ENCODE measurements around the gene SLC35G4. TPM values are rescaled to one million over a fixed set of nuclear protein-coding genes. Genes with fewer than 3 reads are reported as not detected.

SLC35G4 gene
- total RNA-seq, 3 donors from 2014 or later (not counting 1 experiment from before 2014, with no cell fraction given): not detected

DNA sequence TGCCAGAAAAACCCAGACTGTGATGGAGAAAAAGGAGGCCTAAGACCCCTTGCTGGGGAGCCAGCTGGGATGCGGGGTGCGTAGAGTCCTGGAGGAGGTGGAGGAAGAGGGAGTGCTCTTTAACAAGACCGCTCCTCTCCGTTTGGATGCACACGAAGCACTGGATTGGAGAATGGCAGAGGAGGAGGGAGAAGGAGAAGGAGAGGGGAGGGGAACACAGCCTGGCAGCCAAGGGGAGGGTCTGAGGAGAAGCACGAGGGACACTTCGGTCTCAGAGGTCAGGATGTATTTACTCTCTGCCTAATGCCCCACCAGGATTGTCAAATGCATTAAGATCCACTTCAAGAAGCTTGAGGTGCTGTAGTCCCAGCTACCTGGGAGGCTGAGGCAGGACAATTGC lies 42.0 kb upstream of the SLC35G4 start:
- Mint-ChIP-seq H3K4me1 (no peaks in the 10 kb centered on the region), H3K9me3 (no peaks in the 10 kb centered on the region), H3K27me3 (ENCODE audit: low read depth in 2 of 2) (peaks cover 0 to 11% of the 10 kb centered on the region in 2 donors), H3K27ac (no peak overlapping the region), H3K36me3 (no peaks in the 10 kb centered on the region), H3K4me3 (no peak overlapping the region)
- no peaks in the 10 kb centered on the region for H3K27me3 ChIP-seq (ENCODE audit: control insufficient read depth, insufficient read depth, low read length)
- H3K27ac ChIP-seq (ENCODE audit: low read length): no peak overlapping the region
- no peak overlapping the region for H3K4me3 ChIP-seq (ENCODE audit: low read length)
- no peak for DNase-seq
- no peak for ATAC-seq
- WGBS (ENCODE audit: insufficient coverage): 88% methylated on average over 7 of the region's 7 CpGs
- no peaks in the 10 kb centered on the region for H3K4me1 ChIP-seq (ENCODE audit: control insufficient read depth, insufficient read depth, low read length)
- no peaks in the 10 kb centered on the region for H3K36me3 ChIP-seq (ENCODE audit: control insufficient read depth, insufficient read depth, low read length)
- TF ChIP-seq, protein P1, sequence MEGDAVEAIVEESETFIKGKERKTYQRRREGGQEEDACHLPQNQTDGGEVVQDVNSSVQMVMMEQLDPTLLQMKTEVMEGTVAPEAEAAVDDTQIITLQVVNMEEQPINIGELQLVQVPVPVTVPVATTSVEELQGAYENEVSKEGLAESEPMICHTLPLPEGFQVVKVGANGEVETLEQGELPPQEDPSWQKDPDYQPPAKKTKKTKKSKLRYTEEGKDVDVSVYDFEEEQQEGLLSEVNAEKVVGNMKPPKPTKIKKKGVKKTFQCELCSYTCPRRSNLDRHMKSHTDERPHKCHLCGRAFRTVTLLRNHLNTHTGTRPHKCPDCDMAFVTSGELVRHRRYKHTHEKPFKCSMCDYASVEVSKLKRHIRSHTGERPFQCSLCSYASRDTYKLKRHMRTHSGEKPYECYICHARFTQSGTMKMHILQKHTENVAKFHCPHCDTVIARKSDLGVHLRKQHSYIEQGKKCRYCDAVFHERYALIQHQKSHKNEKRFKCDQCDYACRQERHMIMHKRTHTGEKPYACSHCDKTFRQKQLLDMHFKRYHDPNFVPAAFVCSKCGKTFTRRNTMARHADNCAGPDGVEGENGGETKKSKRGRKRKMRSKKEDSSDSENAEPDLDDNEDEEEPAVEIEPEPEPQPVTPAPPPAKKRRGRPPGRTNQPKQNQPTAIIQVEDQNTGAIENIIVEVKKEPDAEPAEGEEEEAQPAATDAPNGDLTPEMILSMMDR (IDR thresholded peaks at IDR 0.05): no peak
- intact Hi-C loops (cut with micrococcal nuclease): no loop called here
- no peaks in the 10 kb centered on the region for H3K9me3 ChIP-seq (ENCODE audit: control insufficient read depth, insufficient read depth, low read length)

DNA sequence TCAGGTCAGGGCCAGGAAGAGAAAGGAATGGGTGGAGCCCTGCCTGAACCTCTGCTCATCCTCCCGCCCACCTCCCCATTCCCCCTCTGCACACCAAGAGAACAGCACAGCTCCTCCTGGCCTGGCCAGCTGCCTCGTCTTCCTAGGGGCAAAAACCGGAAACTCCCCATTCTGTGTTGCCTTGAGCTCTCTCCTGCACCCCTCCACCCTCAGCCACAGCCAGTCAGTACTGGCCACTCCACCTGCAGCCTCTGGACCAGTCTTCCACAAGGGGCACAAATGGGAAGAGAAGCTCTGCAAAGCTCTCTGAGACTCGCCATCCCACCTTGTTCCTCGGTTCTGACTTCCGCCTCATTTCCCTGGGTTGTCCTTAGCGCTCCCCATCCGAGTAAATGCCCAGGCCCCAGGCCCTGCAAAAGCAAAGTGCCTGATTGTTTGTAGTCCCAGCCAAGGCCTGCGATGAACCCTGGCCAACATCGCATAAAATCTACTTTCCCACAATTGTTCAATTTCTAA lies 39.3 kb upstream of the SLC35G4 start:
- Histone ChIP-seq H3K36me3 (ENCODE audit: control insufficient read depth, insufficient read depth, low read length) (no peaks in the 10 kb centered on the region), H3K27ac (ENCODE audit: low read length) (no peak overlapping the region), H3K9me3 (ENCODE audit: control insufficient read depth, insufficient read depth, low read length) (no peaks in the 10 kb centered on the region), H3K4me1 (ENCODE audit: control insufficient read depth, insufficient read depth, low read length) (no peaks in the 10 kb centered on the region), H3K4me3 (ENCODE audit: low read length) (no peak overlapping the region), H3K27me3 (ENCODE audit: control insufficient read depth, insufficient read depth, low read length) (peaks cover 2% of the 10 kb centered on the region)
- ATAC-seq: no peak
- no peak overlapping the region for H3K27ac Mint-ChIP-seq
- H3K4me3 Mint-ChIP-seq: no peak overlapping the region
- H3K4me1 Mint-ChIP-seq: no peaks in the 10 kb centered on the region
- peaks cover 15 to 16% of the 10 kb centered on the region in 2 donors for H3K27me3 Mint-ChIP-seq (ENCODE audit: low read depth in 2 of 2)
- intact Hi-C loops (cut with micrococcal nuclease): no loop called here
- no peak for DNase-seq
- 85% methylated on average over 8 of the region's 10 CpGs for WGBS (ENCODE audit: insufficient coverage)
- no peaks in the 10 kb centered on the region for H3K9me3 Mint-ChIP-seq
- TF ChIP-seq, protein P1 (IDR thresholded peaks at IDR 0.05): no peak
- H3K36me3 Mint-ChIP-seq: no peaks in the 10 kb centered on the region

DNA sequence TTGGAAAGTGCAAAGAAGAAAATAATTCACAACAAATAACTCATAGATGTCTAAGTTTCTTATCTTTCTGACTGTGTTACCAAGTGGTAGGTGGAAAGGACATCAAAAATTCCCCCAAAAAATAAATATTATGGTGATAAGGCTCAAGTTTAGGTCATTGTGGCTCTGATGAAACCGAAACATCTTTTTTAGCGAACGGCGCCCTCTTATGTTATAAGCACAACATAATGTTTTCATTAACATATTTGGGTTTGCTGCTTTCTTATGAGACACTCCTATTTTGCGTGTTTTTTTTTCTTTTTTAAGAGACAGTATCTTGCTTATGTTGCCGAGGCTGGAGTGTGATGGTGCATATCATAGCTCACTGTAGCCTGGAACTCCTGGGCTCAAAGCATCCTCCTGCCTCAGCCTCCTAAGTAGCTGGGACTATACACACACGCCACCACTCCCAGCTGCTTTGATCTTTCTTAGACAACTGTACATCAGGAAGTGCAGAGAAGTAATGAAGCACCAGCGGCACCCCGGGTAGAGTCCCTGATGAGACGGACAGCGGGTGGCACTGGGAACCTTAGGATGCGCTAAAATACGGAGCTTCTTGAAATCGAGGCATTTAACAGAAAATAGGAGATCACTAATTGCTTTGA lies 38.5 kb upstream of the SLC35G4 start:
- no peaks in the 10 kb centered on the region for H3K4me1 Mint-ChIP-seq
- H3K36me3 Mint-ChIP-seq: no peaks in the 10 kb centered on the region
- H3K27me3 ChIP-seq (ENCODE audit: control insufficient read depth, insufficient read depth, low read length): peaks cover 2% of the 10 kb centered on the region
- H3K9me3 ChIP-seq (ENCODE audit: control insufficient read depth, insufficient read depth, low read length): no peaks in the 10 kb centered on the region
- H3K4me3 Mint-ChIP-seq: no peak overlapping the region
- intact Hi-C loops (cut with micrococcal nuclease): no loop called here
- no peak overlapping the region for H3K27ac Mint-ChIP-seq
- peaks cover 15 to 16% of the 10 kb centered on the region in 2 donors for H3K27me3 Mint-ChIP-seq (ENCODE audit: low read depth in 2 of 2)
- H3K4me1 ChIP-seq (ENCODE audit: control insufficient read depth, insufficient read depth, low read length): no peaks in the 10 kb centered on the region
- ATAC-seq (no peak), DNase-seq (no peak)
- TF ChIP-seq, protein P1 (IDR thresholded peaks at IDR 0.05): no peak
- 78% methylated on average over 14 of the region's 14 CpGs for WGBS (ENCODE audit: insufficient coverage)
- H3K36me3 ChIP-seq (ENCODE audit: control insufficient read depth, insufficient read depth, low read length): no peaks in the 10 kb centered on the region
- no peaks in the 10 kb centered on the region for H3K9me3 Mint-ChIP-seq
- no peak overlapping the region for H3K4me3 ChIP-seq (ENCODE audit: low read length)
- H3K27ac ChIP-seq (ENCODE audit: low read length): no peak overlapping the region

DNA sequence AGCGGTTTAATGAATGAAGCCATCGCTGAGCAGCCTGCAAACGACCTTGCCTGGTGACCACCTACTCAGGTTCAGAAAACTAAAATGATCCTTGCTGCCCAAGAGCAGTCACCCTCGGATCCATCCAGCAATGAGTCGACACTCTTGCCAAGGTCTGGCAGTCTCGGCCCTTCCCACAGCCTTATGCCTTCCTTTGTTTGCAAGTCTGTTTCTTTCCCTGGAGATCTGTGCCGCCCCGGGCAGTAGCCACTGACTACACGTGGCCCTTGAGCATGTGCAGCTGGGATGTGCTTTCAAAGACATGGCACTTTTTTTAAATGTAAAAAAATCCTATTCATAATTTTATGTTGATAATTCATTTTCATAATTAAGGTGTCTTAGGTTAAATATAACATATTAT lies 37.2 kb upstream of the SLC35G4 start:
- Histone ChIP-seq H3K27me3 (ENCODE audit: control insufficient read depth, insufficient read depth, low read length) (peaks cover 2% of the 10 kb centered on the region), H3K9me3 (ENCODE audit: control insufficient read depth, insufficient read depth, low read length) (no peaks in the 10 kb centered on the region), H3K4me3 (ENCODE audit: low read length) (no peak overlapping the region), H3K36me3 (ENCODE audit: control insufficient read depth, insufficient read depth, low read length) (no peaks in the 10 kb centered on the region), H3K27ac (ENCODE audit: low read length) (no peak overlapping the region), H3K4me1 (ENCODE audit: control insufficient read depth, insufficient read depth, low read length) (no peaks in the 10 kb centered on the region)
- ATAC-seq (no peak), DNase-seq (no peak)
- 74% methylated on average over 9 of the region's 9 CpGs for WGBS (ENCODE audit: insufficient coverage)
- H3K27me3 Mint-ChIP-seq (ENCODE audit: low read depth in 2 of 2): peaks cover 15% of the 10 kb centered on the region in 2 donors
- H3K4me1 Mint-ChIP-seq: no peaks in the 10 kb centered on the region
- no peaks in the 10 kb centered on the region for H3K9me3 Mint-ChIP-seq
- H3K36me3 Mint-ChIP-seq: no peaks in the 10 kb centered on the region
- intact Hi-C loops (cut with micrococcal nuclease): no loop called here
- H3K4me3 Mint-ChIP-seq: no peak overlapping the region
- TF ChIP-seq, protein P1 (IDR thresholded peaks at IDR 0.05): no peak
- no peak overlapping the region for H3K27ac Mint-ChIP-seq

Measured in natural killer cell (primary cell).